NCI-H2029 (cell line): ENCODE data around the gene FOXO3.

Experiments used
- DNase-seq: peaks from one replicate; lab custom pipeline; 2025; lab: John Stamatoyannopoulos, UW

FOXO3 gene

GRCh38 chr6:108574457-108575141 lies 13.9 kb downstream of the FOXO3 start:
- DNase-seq: peak; percentile 42

- no peak for DNase-seq
Observed at GRCh38 chr6:108575905-108576494, 15.3 kb downstream of the FOXO3 start.

GRCh38 chr6:108576709-108577108 lies 16.0 kb downstream of the FOXO3 start:
- no peak for DNase-seq

- DNase-seq: no peak
Observed at GRCh38 chr6:108578166-108578565, 17.4 kb downstream of the FOXO3 start.

DNA sequence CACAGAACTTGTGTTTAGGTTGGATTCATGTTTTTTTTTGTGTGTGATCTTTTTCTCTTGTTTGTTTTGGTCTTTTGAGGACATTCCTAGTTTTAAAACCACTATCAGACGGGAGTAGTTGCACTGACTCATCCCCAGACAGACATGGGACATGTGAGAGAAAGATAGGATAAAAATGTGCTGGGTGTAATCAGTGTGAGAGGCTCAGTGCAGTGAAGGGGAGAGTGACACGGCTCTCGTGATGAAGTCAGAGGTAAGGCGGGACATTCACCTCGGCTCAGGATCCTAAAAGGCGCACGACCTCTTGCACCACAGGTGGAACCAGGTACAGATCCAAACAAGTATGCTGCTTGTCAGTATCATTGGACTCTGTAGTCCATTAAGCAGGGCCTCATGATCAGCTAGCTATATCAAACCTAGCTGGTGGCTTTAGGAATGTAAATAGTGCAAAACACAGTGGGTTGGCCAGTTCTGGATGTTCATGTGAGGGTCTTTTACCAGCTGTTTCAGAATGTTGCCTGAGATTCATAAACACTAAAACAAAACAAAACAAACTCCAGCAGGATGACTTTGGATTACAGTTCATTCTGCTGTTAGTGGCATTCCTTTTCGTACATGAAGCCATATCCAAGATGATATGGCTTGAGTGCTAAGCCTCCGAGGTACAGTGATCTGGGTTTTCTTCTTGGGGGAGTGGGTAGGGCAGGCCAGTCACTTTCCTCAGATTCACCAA lies 18.0 kb downstream of the FOXO3 start:
- DNase-seq: no peak

DNA sequence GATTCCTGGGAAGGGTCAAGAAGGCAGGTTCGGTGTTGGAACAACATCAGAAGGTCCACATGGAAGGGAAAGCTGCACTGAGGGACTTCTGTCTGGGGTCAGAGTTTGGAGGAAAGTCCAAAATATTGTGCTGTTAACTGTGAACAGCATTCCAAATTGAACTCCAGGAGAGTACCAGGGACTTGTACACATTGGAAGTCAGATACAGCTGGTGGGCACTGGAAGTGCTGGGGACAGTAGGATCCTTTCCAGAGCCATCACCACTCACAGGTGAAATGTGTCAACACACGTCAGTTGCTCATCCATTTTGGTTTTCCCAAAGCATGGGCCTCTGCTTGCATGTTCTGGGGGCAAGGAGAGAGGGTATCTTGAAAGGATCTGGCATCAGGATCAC lies 18.6 kb downstream of the FOXO3 start:
- DNase-seq: no peak

- no peak for DNase-seq
Observed at GRCh38 chr6:108580646-108581045, 19.9 kb downstream of the FOXO3 start.

DNA sequence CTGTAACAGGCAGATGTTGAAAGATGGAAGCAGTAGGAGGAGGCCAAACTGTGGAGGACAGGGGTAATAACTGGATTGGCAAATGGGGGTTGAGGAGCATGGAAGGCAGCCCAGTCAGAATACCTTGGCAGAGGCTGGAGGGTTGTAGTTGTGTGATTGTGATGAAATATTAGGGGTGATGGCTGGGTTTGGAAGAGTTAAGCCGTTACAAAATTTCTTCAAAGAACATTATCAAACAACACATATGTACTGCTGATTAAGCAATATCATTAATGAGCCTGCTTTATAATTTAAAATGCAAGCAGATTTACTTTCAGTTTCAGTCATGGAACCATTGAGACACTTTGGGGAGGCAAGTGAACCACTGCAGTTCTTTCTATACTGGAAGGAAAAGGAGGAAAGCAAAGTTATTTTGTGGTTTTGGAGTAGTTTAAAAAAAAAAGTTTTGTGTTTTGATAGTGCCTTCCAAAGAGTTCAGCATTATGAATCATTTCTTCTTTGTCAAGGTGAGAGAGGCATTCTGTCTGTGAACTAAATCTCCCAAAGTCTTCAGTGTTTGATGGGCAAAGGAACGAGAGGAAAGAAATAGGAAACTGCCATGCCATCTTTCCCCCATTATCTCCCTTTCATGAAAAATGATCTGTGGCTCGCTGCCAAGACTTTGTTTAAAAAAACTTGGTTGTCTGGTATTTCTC lies 20.7 kb downstream of the FOXO3 start:
- DNase-seq: no peak

DNA sequence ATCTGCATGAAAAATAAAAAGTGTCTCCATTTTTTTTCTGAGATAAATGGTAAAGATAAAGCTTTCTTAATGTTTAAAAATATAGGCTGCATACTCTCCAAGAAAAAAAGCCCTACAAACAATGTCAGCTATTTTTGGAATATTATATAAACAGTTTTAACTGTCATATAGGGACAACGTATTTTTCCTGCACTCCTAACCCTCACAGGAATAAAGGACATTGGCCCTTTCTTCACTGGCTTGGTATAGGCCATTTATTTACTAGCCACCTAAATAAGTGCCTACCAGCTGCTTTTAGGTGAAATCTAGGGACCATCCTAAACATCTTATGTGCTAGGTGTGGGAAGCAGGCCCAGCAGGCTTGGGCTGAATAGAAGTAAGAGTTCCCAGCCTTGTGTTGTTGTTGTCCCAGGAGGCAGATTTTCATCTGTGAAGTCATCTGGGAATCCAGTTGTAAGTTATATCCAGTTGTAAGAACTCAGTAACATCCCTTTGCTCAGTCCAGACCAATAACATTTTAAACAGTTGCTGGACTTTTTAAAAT lies 21.3 kb downstream of the FOXO3 start:
- DNase-seq: no peak

GRCh38 chr6:108582618-108583017 lies 21.9 kb downstream of the FOXO3 start:
- DNase-seq: no peak

- no peak for DNase-seq
Observed at GRCh38 chr6:108584323-108584722, 23.6 kb downstream of the FOXO3 start.

GRCh38 chr6:108585359-108585758 lies 24.6 kb downstream of the FOXO3 start:
- no peak for DNase-seq

DNA sequence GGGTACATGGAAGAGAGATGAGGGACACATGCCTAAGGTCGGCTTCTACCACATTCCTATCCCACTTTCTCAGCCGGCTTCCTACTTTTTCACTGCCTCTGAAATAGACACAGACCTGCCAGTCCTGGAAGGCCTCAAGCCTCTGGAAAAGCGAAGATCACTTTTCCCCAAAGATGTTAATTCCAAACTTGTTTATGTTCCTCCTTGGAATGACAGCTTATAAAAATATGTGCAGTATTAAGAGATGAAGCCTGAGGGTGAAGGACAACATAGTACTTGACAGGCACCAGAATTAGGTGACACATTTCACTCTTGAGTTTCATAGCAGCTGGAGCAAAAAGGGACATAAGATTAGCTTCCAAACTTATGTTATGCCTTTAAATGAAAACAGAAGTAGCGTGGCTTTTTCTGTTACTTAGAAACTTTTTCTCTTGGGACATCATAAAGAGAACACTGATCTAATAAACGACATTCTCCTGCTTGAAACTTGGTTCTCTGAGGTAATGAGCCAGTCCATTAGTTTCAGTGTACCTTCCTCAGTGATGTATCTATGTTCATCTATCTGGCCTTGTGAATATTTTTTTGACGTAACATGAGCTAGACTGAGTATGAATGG lies 25.3 kb downstream of the FOXO3 start:
- DNase-seq: no peak

DNA sequence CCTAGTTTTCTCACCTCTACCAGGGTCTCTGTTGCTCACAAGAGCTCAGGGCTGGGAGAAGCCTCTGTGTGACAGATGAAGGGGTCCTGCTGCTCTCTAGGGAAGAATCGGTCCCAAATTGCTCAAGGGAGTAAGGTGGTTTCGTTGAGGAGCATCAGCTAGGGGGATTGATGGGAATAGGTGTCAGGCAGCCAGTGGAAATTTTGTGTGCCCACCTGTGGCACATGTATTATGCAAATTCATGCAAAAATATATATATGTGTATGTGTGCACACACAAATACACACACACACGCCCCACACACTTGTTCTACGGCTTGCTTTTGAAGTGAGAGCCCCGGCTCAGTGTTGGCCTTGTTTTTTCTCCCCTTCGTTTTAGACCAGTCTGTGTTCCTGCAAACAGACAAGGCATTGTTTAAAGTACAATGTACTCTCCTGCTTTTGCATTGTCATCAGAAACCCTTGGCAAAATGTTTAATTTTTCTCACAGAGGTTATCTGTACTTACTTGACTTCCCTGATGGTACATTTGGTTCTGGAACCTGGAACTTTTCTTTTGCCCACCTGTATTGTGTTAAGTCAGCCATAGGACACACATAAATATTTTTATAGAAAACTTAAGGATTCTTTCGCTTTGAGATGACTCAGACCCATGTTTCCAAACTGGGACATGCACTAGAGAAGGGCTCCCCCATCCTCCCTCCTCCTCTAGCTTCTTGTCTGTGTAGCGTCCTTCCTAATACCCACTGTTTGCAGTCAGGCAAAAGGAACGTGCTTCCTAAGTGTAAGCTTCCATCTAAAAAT lies 26.7 kb downstream of the FOXO3 start:
- DNase-seq: no peak

GRCh38 chr6:108588586-108588985 lies 27.9 kb downstream of the FOXO3 start:
- no peak for DNase-seq

GRCh38 chr6:108589244-108589791 lies 28.6 kb downstream of the FOXO3 start:
- peak; percentile 37 for DNase-seq

GRCh38 chr6:108591040-108591816 lies 30.5 kb downstream of the FOXO3 start:
- no peak for DNase-seq

GRCh38 chr6:108592371-108593337 lies 31.9 kb downstream of the FOXO3 start:
- peak; percentile 77 for DNase-seq

GRCh38 chr6:108594151-108594550 lies 33.4 kb downstream of the FOXO3 start:
- DNase-seq: no peak
